Measurements from ENCODE around the gene MEF2B. TPM values are rescaled to one million over a fixed set of nuclear protein-coding genes. Genes with fewer than 3 reads are reported as not detected.
"Not testable (repeated sequence)": the region's sequence is repeated elsewhere in the genome, so short reads cannot be mapped to it uniquely, and the experiment has no call there.

MEF2B gene
- total RNA-seq, 1 experiment from 2014 or later: 1.3 TPM

DNA sequence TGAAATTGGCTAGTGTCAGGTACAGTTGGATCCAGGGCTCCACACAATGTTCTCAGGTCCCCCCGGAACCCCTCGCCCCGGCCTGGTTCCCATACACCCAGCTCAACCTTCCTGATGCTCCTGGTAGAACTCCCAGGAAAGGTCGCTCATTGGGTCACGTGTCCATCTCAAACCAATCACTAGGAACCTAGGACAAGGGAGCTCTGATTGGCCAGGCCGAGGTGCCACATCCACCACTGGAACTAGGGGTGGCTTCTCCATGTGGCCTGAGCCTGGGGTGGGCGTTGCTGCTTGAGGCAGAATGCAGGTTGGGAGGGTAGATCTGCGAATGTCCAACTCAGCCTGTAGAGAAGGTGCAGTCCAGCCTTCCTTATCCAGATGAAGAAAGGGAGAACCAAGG lies 6.9 kb upstream of the MEF2B start:
- Histone ChIP-seq H3K14ac (ENCODE audit: insufficient read depth, low read length) (no peak overlapping the region; the same call in 1 of the 2 replicates), H3K9ac (ENCODE audit: extremely low read depth, insufficient read length, low read length) (no peak overlapping the region), H3K27me3 (ENCODE audit: insufficient read depth, low read length) (no peaks in the 10 kb centered on the region), H3K18ac (ENCODE audit: insufficient read length, low read depth, low read length) (no peak overlapping the region), H4K91ac (ENCODE audit: insufficient read length, low read depth, low read length) (no peak overlapping the region), H4K8ac (replicated peaks; ENCODE audit: insufficient read length, low read depth, low read length) (no peak overlapping the region), H3K23ac (ENCODE audit: insufficient read length, low read depth, low read length) (no peak overlapping the region), H3K4me1 (ENCODE audit: insufficient read depth, low read length) (no peaks in the 10 kb centered on the region), H3K79me2 (ENCODE audit: insufficient read depth, low read length) (no peaks in the 10 kb centered on the region), H3K79me1 (ENCODE audit: insufficient read depth, low read depth, low read length, poor library complexity, severe bottlenecking) (no peaks in the 10 kb centered on the region), H4K20me1 (ENCODE audit: control insufficient read depth, insufficient read depth, insufficient read length) (no peaks in the 10 kb centered on the region), H3T11ph (ENCODE audit: low read length) (no peak overlapping the region), H2BK12ac (ENCODE audit: insufficient read length, low read depth, low read length) (no peak overlapping the region), H2AK5ac (ENCODE audit: insufficient read length, low read length) (no peak overlapping the region), H2BK120ac (ENCODE audit: low read depth, low read length, poor library complexity, severe bottlenecking) (no peak overlapping the region), H3K4me2 (ENCODE audit: insufficient read depth, insufficient read length, low read length) (no peak overlapping the region), H3K23me2 (ENCODE audit: insufficient read length, low read depth, low read length, poor library complexity, severe bottlenecking) (no peaks in the 10 kb centered on the region), H2AFZ (ENCODE audit: low read length) (no peak overlapping the region), H3K56ac (ENCODE audit: insufficient read length, low read depth, low read length) (no peak overlapping the region), H2BK20ac (ENCODE audit: low read depth, low read length, poor library complexity, severe bottlenecking) (no peak overlapping the region), H3K9me3 (ENCODE audit: control insufficient read depth, low read depth, low read length) (no peaks in the 10 kb centered on the region), H2BK5ac (ENCODE audit: insufficient read length, low read length) (no peak overlapping the region), H2BK15ac (ENCODE audit: low read depth, low read length) (no peak overlapping the region), H4K5ac (ENCODE audit: insufficient read length, low read depth, low read length) (no peak overlapping the region), H3K27ac (ENCODE audit: insufficient read length, low read depth, low read length) (no peak overlapping the region), H3K4ac (ENCODE audit: low read depth, low read length) (no peak overlapping the region)
- no CpG with 5 or more reads among the region's 8 CpGs for WGBS (ENCODE audit: extremely low coverage, insufficient read length, low lambda C conversion rate)
- peaks cover 6 to 13% (median 11%) of the 10 kb centered on the region in 3 experiments for H3K36me3 Mint-ChIP-seq (ENCODE audit: insufficient read depth in 1 of 3, low read depth in 3 of 3)
- no peaks in the 10 kb centered on the region for H3K9me3 Mint-ChIP-seq
- H3K4me3 Mint-ChIP-seq: no peak overlapping the region
- no peak overlapping the region for H3K27ac Mint-ChIP-seq
- peaks cover 16% of the 10 kb centered on the region for H3K27me3 Mint-ChIP-seq (ENCODE audit: low read depth)
- no peak for DNase-seq
- peaks cover 2 to 13% of the 10 kb centered on the region in 2 experiments; a peak in 3 of 4 replicates for H3K4me1 Mint-ChIP-seq
- TF ChIP-seq, protein P1, sequence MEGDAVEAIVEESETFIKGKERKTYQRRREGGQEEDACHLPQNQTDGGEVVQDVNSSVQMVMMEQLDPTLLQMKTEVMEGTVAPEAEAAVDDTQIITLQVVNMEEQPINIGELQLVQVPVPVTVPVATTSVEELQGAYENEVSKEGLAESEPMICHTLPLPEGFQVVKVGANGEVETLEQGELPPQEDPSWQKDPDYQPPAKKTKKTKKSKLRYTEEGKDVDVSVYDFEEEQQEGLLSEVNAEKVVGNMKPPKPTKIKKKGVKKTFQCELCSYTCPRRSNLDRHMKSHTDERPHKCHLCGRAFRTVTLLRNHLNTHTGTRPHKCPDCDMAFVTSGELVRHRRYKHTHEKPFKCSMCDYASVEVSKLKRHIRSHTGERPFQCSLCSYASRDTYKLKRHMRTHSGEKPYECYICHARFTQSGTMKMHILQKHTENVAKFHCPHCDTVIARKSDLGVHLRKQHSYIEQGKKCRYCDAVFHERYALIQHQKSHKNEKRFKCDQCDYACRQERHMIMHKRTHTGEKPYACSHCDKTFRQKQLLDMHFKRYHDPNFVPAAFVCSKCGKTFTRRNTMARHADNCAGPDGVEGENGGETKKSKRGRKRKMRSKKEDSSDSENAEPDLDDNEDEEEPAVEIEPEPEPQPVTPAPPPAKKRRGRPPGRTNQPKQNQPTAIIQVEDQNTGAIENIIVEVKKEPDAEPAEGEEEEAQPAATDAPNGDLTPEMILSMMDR (conservative IDR thresholded peaks at IDR 0.05): no peak

DNA sequence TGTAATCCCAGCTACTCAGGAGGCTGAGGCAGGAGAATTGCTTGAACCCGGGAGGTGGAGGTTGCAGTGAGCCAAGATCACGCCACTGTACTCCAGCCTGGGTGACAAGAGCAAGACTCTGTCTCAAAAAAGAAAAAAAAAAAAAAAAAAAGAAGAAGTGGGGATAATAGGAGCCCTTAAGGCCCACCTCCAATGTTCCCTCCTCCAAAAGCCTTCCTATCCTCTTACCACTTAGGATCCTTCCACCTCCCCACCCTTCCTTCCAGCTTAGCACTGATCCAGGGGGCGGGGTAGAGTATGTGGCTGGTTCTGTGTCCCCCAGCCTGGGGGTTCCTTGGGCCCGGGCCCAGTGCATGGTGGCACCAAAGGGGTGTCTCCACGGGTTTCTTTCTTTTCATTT lies 3.2 kb upstream of the MEF2B start:
- not testable (repeated sequence) for H3K27me3 ChIP-seq (ENCODE audit: insufficient read depth, low read length); H2BK12ac ChIP-seq (ENCODE audit: insufficient read length, low read depth, low read length); H4K20me1 ChIP-seq (ENCODE audit: control insufficient read depth, insufficient read depth, insufficient read length); H3K23ac ChIP-seq (ENCODE audit: insufficient read length, low read depth, low read length); H3K36me3 Mint-ChIP-seq (ENCODE audit: insufficient read depth in 1 of 3, low read depth in 3 of 3); H3K56ac ChIP-seq (ENCODE audit: insufficient read length, low read depth, low read length); H2BK15ac ChIP-seq (ENCODE audit: low read depth, low read length); H3T11ph ChIP-seq (ENCODE audit: low read length); H2AK5ac ChIP-seq (ENCODE audit: insufficient read length, low read length); H4K91ac ChIP-seq (ENCODE audit: insufficient read length, low read depth, low read length); H3K18ac ChIP-seq (ENCODE audit: insufficient read length, low read depth, low read length); H3K14ac ChIP-seq (ENCODE audit: insufficient read depth, low read length); H2AFZ ChIP-seq (ENCODE audit: low read length); H4K5ac ChIP-seq (ENCODE audit: insufficient read length, low read depth, low read length); H3K4me3 Mint-ChIP-seq; H3K23me2 ChIP-seq (ENCODE audit: insufficient read length, low read depth, low read length, poor library complexity, severe bottlenecking); H2BK20ac ChIP-seq (ENCODE audit: low read depth, low read length, poor library complexity, severe bottlenecking); H3K9ac ChIP-seq (ENCODE audit: extremely low read depth, insufficient read length, low read length); H3K27ac ChIP-seq (ENCODE audit: insufficient read length, low read depth, low read length); H2BK5ac ChIP-seq (ENCODE audit: insufficient read length, low read length); H2BK120ac ChIP-seq (ENCODE audit: low read depth, low read length, poor library complexity, severe bottlenecking); H3K4ac ChIP-seq (ENCODE audit: low read depth, low read length); H3K9me3 ChIP-seq (ENCODE audit: control insufficient read depth, low read depth, low read length); H3K27ac Mint-ChIP-seq; H3K79me2 ChIP-seq (ENCODE audit: insufficient read depth, low read length); H3K79me1 ChIP-seq (ENCODE audit: insufficient read depth, low read depth, low read length, poor library complexity, severe bottlenecking); H3K4me2 ChIP-seq (ENCODE audit: insufficient read depth, insufficient read length, low read length); H4K8ac ChIP-seq (replicated peaks; ENCODE audit: insufficient read length, low read depth, low read length); H3K9me3 Mint-ChIP-seq; DNase-seq; H3K4me1 ChIP-seq (ENCODE audit: insufficient read depth, low read length)
- H3K27me3 Mint-ChIP-seq (ENCODE audit: low read depth): peaks cover 52% of the 10 kb centered on the region
- no CpG with 5 or more reads among the region's 5 CpGs for WGBS (ENCODE audit: extremely low coverage, insufficient read length, low lambda C conversion rate)
- peaks cover 18 to 32% of the 10 kb centered on the region in 2 experiments for H3K4me1 Mint-ChIP-seq

Measured in H9 (cell line).